Stromal cell of bone marrow (primary cell): ENCODE results near the gene KCNMB3.
A peak's percentile ranks its signal among the peaks of the same experiment; 100 is the strongest.

ENCODE experiments used
- DNase-seq: peaks from one replicate; pipeline ENCODE4 v3.0.0-alpha.2; 2012; ENCODE audit warnings: low read depth

Gene KCNMB3

DNA sequence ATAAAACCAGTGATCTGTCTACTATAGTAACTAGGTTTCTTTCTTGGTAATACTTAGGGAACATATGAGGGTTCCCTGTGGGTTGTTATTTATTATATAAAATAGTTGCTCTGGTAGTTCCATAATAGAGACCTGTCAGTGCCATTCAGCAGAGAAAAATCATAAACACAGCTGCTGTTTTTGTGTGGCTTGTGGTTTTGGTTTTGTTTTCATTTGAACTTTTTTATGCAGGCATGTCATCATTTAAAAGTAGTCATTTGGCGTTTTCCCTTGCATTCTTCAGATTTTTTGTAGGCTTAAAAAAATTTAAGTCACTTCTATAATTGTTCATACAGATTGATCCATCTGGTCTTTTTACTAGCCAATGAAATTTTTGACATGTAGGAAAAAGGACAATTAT is 54.8 kb downstream of the KCNMB3 start:
- peak; percentile 46 for DNase-seq

DNA sequence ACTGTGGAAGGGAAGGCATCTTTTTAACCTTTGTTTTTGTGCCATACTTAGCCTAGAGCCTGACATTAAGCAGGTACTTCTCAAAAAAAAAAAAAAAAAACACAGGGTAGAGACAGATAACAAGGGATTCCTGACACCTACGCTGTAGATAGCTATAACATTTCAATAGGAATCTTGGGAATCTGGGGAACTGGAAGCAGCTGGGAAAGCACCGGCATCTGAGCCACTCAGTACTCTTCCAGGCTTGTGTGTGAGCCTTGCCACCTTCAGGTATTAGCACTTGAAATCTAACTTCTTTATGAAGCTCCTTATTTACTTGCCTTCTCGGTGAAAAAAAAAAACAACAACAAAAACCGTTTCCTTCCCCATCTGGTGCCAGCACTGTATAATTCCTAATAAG is 56.0 kb downstream of the KCNMB3 start:
- DNase-seq: no peak
